Measurements from ENCODE around the gene MTRFR.
"Not testable (repeated sequence)": the region's sequence is repeated elsewhere in the genome, so short reads cannot be mapped to it uniquely, and the experiment has no call there.

The MTRFR gene

DNA sequence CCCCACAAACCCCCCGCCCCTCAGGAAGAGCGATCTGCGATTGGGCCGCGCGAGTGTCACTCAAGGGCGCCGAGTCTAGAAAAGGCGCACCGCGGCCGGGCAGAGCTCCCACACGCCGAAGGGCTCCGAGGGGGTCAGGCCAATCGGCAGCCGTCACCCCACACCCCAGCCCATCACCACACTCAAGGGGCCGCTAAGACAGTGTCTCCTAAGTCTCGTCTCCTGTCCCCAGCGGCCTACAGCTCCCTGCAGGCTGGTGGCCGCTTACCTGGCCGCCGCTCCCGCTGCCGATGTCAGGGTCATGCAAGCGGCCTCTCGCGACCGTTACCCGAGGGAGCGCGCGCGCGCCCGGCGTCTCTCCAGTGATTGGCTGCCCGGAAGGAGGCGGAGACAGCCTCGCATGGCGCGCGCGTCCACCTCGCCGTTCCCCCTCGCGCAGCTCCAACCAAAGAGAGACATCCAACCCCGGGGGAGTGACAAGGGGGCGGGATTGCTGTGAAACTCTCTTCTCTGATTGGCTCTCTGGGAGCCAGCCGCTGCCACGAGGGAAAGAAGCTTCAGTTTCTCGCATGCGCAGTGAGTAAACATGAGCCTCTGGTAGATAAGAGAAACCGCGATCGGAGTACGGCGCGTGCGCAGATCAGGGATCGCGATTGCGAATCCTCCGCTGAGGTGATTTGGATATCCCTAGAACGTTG lies at the start of gene MTRFR, which contains the start of gene MPHOSPH9:
TSS of gene MTRFR (plus strand) at position 630 of the 698 bp plus-strand sequence. CDS start 20,239 bp downstream, outside the sequence.
TSS of gene MPHOSPH9 (minus strand) at position 335 of the 698 bp plus-strand sequence. CDS start 2,777 bp downstream, outside the sequence.
- DNase-seq (ENCODE audit: low read depth) = peak; percentile 97

DNA sequence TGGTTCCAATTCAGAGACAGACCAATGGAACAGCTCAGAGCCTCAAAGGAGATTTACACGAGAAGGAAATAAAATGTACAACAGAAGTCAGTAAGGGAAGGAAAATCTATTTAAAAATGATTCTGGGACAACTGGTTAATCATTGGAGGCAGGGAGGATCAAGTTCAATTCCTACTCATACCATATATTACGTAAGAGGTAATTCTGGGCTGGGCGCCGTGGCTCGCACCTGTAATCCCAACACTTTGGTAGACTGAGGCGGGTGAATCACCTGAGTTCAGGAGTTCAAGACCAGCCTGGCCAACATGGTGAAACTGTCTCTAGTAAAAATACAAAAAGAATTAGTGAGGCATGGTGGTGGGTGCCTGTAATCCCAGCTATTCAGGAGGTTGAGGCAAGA lies 45.6 kb upstream of the MTRFR start:
- no peak for DNase-seq (ENCODE audit: low read depth)

DNA sequence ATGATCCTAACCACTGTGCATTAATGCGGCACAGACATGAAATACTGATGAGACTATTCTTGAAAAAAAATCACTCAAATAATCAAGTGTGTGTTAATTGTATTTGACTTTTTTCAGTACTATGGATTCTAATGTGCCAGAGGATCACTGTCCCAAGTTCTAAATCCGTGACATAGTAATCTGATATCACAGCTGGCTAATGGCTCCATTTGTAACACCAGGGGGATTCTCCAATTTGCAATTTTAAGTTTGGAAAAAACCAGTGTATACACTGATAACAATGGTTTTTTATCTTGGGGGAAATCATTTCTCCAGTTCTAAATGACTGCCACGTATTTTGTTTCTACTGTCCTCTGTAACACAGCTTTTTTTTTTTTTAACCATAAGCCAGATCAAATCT lies 33.3 kb upstream of the MTRFR start:
- DNase-seq (ENCODE audit: low read depth) = no peak

DNA sequence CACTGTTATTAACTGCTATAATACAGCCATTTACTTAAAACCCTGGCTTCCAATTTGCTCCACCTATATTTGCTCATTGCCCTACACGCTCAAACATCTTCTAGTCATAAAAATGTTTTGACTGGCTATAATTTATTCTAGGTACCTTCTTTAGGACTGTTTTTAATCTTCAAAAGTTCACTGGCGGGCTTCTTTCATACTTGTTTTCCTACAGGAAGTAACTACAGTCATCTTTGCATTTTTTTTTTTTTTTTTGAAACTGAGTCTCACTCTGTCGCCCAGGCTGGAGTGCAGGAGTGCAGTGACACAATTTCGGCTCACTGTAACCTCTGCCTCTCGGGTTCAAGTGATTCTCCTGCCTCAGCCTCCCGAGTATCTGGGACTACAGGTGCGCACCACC lies 32.8 kb upstream of the MTRFR start:
- no peak for DNase-seq (ENCODE audit: low read depth)

DNA sequence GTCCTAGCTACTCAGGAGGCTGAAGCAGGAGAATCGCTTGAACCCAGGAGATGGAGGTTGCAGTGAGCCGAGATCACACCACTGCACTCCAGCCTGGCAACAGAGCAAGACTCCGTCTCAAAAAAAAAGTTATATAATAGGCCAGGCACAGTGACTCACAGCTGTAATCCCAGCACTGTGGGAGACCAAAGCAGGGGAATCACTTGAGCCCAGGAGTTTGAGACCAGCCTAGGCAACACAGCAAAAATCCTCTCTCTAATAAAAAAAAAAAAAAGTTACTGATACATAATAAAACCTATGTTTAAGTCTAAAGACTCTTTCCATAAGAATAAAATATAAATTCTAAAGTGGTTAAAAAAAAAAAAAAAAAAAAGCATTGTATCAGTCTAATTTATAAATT lies 26.4 kb upstream of the MTRFR start:
- DNase-seq (ENCODE audit: low read depth) = not testable (repeated sequence)

DNA sequence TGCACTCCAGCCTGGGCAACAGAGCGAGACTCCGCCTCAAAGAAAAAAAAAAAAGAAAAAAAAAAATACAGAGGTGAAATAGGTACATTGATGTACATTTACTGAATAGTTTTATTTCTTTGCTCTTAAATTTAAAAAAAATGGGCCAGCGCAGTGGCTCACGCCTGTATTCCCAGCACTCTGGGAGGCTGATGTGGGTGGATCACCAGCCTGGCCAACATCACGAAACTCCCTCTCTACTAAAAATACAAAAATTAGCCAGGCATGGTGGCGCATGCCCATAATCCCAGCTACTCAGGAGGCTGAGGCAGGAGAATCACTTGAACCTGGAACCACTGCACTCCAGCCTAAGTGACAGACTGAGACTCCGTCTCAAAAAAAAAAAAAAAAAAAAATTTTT lies 25.4 kb upstream of the MTRFR start:
- DNase-seq (ENCODE audit: low read depth) = not testable (repeated sequence)

DNA sequence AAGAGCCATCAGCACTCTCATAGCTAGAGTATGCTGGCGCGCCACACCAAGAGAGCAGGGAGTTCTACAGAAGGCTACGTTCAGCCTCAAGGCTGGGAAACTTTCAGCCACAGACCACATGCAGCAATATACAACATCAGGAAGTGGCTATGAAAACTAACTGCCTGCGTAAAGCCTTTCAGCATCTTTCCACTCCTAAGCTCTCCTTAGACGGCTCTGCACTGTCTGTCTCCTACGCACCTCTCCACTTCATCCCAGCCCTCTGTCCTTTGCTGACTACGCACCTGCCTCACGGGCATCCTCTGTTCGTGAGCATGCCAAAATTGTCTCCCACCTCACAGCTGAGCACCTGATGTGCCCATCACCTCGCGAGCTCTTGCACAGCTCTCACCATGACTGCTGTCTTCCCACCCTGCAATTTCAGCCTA lies 10.0 kb upstream of the MTRFR start:
- peak; percentile 8 for DNase-seq (ENCODE audit: low read depth)

DNA sequence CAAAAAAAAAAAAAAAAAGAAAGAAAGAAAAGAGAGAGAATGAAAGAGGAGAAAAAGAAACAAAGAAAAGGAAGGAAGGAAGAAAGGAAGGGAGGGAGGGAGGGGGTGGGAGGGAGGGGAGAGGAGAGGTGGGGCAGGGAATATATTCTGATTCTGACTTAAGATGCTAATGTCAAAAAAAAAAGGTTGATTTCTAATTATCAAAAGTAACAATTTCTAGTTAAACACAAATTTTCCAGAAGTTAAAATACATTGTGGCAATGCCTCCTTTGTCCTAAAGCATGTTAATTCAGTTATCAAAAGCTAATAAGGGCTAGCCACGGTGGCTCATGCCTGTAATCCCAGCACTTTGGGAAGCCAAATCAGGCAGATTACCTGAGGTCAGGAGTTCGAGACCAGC lies 7.8 kb upstream of the MTRFR start:
- DNase-seq (ENCODE audit: low read depth) = no peak

DNA sequence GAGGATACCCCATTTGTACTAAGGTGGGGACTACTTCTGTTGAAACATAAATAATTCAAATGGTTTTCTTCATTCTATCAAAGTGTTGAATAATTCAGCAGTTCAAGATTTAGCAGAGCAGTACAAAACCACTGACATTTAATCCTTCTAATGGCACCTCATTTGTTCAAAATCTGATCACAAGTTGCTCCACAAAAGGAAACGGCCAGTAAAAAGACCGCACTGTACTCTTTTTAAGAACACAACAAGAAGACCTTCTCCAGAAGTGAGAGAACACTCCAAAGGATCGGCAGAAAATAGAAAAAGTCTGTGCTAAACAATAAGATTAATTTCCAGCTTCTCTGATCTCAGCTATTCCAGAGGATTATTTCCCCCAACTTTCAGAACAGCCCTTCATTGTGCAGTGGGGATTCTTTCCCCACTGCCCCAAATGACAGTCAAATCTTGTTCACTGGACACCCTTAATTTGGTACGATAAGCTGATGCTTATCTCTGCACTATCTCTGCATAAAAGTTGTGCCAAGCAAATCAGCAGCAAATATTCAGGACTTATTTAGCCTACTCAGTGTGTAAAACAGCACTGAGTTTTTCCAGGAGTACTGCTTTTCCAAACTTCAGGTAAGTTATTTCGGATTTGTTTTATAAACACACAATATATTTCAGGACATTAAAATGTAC lies 5.5 kb upstream of the MTRFR start:
- DNase-seq (ENCODE audit: low read depth) = no peak

DNA sequence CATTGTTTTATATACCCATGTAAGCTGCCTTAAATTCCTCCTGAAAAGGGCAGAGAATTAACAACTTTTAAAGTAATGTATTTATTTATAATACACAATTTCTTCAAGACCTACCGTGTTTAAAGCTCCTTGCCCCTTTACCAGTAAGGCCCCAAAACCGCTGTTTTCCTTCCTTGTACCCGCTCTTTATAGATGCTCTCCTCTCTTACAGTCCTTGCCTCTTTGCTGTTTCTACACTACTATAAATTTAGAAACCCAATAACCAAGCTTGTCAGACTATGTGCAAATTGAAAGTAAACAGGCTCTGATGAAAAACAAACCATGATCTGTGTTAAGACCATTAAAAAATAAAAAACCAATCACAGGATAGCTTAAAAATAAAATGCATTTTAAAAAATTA lies 4.2 kb upstream of the MTRFR start:
- DNase-seq (ENCODE audit: low read depth) = no peak

DNA sequence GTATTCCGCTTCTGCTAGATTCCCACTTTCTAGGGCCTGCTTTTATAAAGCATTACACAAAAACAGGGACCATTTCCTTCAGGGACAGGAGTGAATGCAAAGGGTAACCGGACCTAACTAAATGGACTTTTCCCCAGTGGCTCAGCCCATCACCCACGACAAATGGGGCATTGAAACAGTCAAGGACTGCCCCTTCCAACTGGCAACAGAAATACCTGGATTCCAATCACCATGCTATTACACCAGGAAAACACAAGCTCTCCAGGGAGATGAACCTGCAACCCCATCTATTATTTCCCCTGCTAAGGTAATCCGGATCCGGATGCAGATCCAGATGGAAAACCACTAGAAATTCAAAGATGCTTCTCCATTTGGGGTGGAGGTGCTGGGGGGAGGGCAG lies 1.3 kb upstream of the MTRFR start:
- no peak for DNase-seq (ENCODE audit: low read depth)

DNA sequence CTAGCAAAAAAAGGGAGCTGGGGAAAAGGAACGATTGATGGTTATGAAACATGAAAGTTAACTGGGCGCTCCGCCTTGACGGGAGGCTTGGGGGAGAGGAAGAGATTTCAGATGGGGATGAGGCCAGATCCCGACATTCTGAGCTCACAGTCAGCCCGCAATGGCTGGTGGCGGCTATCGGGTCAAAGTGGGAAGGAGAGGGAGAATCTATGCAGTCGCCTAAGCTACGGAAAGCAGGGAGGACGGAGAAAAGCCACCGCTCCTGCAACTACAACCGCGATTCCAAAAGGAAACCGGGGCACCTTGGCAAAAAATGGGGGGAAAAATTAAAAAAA lies 797 bp upstream of the MTRFR start:
- no peak for DNase-seq (ENCODE audit: low read depth)

DNA sequence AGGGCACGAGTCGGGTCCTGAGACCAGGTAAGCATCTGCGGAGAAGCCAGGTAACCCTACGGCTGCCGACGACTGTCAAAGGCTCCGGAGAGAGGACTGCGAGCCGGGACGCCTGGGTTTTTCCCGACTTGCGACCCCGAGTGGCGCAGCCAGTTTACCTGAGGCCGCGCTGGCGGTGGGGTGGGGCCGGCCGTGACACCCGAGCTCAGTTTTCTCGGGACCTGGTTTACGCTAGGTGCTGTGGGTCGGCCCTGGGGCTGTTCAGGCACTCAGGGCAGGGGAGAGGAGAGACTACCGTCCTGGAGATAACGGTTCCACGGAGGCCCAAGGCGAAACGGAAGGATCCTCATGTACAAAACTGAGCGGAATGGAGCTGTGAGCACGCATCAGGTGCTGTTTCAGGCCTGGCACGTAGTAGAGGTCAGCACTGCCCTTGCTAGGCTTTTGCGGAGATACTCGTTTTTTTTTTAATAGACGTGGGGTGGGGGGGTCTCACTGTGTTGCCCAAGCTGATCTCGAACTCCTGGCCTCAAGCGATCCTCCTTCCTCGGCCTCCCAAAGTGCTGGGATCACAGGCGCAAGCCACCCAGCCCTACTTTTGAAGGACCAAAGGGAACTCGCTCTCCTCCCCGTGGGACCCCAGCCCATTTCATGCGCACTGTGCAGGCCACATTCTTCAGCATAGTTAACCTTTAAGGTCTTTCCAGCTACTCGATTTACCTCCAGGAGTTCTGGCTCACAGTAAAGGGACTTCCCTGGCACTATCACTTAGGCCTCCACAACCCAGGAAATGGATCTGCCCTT lies 471 bp downstream of the MTRFR start:
- no peak for DNase-seq (ENCODE audit: low read depth)

DNA sequence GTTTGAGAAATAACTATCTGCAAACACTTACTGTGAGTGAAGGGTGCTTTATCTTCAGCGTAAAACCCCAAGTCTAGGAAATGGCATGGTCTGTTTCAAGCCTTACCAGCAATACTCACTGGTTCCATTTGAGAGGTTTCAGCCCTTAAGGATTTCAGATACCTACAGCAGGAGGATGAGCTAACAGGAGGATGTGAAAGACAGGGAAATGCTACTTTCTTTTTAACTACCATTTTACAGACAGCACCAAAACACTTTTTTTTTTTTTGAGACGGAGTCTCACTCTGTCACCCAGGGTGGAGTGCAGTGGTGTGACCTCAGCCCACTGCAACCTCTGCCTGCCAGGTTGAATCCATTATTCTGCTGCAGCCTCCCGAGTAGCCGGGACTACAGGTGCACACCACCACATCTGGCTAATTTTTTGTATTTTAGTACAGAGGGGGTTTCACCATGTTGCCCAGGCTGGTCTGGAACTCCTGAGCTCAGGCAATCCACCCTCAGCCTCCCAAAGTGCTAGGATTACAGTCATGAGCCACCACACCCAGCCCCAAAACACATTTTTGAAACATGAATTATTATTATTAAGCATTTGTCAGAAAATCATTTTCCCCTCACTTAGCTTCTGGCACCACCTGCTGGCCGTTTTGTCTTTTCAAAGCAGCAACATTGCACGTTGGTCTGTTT lies 4.6 kb downstream of the MTRFR start:
- DNase-seq (ENCODE audit: low read depth) = peak; percentile 46

DNA sequence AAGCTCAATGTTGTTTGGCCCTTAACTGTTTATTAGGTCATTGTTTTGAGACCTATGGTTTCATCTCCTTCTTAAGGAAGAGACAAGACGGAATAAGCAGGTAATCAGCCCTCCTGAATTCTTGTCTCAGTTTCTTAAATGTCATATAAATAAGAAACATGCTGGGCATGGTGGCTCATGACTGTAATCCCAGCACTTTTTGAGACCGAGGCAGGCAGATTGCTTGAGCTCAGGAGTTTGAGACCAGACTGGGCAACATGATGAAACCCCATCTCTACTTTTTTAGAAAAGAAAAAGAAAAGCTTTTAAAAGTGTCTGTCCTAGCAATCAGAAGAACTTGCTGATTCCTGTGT lies 5.1 kb downstream of the MTRFR start:
- no peak for DNase-seq (ENCODE audit: low read depth)

DNA sequence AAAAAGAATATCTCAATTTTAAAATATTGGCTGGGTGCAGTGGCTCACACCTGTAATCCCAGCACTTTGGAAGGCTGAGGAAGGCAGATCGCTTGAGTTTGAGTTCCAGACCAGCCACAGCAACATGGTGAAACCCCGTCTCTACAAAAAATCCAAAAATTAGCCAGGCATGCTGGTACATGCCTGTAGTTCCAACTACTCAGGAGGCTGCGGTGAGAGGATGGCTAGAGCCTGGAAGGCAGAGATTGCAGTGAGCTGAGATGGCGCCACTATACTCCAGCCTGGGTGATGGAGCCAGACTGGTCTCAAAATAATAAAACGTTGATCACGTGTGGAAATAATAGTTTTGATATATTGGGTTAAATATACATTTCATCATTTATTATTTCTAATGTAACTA lies 5.7 kb downstream of the MTRFR start:
- no peak for DNase-seq (ENCODE audit: low read depth)

DNA sequence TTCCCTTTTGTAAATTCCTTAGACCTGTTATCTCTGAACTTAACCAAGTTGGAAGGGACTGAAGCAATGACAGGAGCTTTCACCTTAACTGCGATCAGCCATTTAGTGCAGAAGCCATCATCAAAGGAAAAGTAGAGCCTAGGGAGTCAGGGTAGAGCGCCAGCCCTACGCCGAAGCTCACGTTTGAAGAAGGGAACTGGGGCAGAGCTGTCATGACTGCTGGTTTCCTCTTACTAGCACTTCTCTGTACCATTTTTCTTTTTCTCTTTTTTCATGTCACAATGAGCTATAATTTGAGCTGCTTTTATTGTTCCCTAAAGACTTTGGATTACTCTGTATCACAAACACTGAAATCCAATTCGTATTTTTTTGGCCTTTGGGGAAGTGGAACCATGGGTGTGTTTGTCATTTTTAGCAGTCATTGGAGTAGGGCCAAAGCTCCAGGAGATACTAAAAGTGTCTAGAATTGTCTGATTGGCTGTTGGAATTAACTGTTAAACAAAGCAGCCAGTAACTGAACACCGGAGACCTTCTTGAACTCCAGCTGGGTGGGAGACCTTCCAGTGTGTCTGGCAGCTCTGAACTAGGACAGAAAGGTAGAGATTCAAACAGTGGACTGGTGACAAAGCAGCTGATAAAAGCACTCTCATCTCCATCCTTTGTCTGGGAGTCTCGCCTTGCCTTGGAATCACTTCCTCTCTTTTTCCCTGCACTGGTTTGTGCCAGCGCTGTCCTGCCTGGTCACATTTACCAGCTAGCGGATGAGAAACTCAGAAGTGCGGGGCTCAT lies 9.1 kb downstream of the MTRFR start:
- DNase-seq (ENCODE audit: low read depth) = no peak

DNA sequence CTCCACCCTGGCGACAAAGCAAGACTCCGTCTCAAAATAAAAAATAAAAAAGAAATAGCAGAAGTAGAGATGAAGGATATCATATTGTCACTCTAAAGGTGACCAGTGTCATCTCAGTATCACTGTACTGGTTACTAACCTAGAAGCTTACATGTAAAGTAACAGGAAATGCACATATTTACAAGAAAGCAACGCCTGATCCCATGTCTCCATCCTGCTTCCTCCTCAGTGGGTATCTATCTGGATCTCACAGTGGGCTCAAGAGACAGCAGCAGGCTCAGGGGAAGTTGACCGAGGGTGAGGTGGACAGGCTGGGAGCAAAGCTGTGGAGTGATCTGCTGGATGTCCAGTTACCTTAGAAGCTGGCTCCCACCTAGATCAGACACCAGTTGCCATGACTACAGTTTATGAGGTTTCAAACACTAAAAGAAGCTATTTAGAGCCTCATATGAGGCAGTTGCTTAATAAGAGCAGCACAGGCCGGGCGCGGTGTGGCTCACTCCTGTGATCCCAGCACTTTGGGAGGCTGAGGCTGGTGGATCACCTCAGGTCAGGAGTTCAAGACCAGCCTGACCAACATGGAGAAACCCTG lies 10.5 kb downstream of the MTRFR start:
- no peak for DNase-seq (ENCODE audit: low read depth)

DNA sequence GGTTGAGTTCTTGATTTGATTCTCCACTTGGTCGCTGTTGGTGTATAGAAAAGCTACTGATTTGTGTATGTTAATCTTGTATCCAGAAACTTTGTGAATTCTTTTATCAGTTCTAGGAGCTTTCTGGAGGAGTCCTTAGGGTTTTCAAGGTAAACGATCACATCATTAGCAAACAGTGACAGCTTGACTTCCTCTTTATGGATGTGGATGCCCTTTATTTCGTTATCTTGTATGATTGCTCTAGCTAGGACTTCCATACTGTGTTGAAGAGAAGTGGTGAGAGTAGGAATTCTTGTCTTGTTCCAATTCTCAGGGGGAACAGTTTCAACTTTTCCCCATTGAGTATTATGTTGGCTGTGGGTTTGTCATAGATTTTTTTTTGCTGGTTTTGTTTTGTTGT lies 12.4 kb downstream of the MTRFR start:
- DNase-seq (ENCODE audit: low read depth) = no peak

DNA sequence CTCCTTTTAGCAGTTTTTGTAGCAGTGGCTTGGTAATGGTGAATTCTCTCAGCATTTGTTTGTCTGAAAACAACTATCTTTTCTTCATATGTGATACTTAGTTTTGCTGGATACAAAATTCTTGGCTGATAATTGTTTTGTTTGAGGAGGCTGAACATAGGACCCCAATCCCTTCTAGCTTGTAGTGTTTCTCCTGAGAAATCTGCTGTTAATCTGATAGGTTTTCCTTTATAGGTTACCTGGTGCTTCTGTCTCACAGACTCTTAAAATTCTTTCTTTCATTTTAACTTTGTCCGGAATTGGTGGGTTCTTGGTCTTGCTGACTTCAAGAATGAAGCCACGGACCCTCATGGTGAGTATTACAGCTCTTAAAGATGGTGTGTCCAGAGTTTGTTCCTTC lies 14.9 kb downstream of the MTRFR start:
- not testable (repeated sequence) for DNase-seq (ENCODE audit: low read depth)
